Neuronal stem cell (in vitro differentiated cells): ENCODE results near the gene MAP2K7.

Experiments
- DNase-seq: peaks from one replicate; pipeline ENCODE4 v3.0.0-alpha.2; 2013; ENCODE audit warnings: low spot score
- H2AFZ ChIP-seq: one replicate; pipeline ENCODE4 v1.6.1; 2013; ENCODE audit warnings: mild to moderate bottlenecking, low read length, inconsistent platforms
- H2AK5ac ChIP-seq: 2 replicates; pipeline ENCODE4 v1.6.1; 2013; ENCODE audit warnings: low read depth, mild to moderate bottlenecking, inconsistent platforms, low read length, moderate library complexity, mixed read lengths
- H2BK120ac ChIP-seq: 2 replicates; pipeline ENCODE4 v1.6.1; 2013; ENCODE audit warnings: low read depth, mild to moderate bottlenecking, inconsistent platforms, low read length, moderate library complexity, mixed read lengths
- H2BK12ac ChIP-seq: one replicate; pipeline ENCODE4 v1.6.1; 2013; ENCODE audit warnings: low read length, inconsistent platforms
- H2BK15ac ChIP-seq: 2 replicates; pipeline ENCODE4 v1.6.1; 2013; ENCODE audit warnings: mild to moderate bottlenecking, low read length, inconsistent platforms, mixed read lengths
- H2BK5ac ChIP-seq: one replicate; pipeline ENCODE4 v1.6.1; 2013; ENCODE audit warnings: inconsistent platforms, mild to moderate bottlenecking, low read length, moderate library complexity
- H3K14ac ChIP-seq: one replicate; pipeline ENCODE4 v1.6.1; 2013; ENCODE audit warnings: low read length, inconsistent platforms
- H3K18ac ChIP-seq: 2 replicates; pipeline ENCODE4 v1.6.1; 2013; ENCODE audit warnings: low read length, inconsistent platforms
- H3K23ac ChIP-seq: 2 replicates; pipeline ENCODE4 v1.6.1; 2013; ENCODE audit warnings: low read depth, mild to moderate bottlenecking, mixed read lengths, low read length, inconsistent platforms; ENCODE audit not compliant: poor library complexity
- H3K27ac ChIP-seq: replicated peaks from 3 replicates; pipeline ENCODE4 v1.5.1; 2013; ENCODE audit warnings: low read length, inconsistent platforms
- H3K27me3 ChIP-seq, 3 experiments: 2 replicates each; pipeline ENCODE4 v1.6.1; 2013; ENCODE audit warnings: low read length in 3 of 3, mild to moderate bottlenecking in 2 of 3, inconsistent platforms in 1 of 3, low read depth in 1 of 3, mixed read lengths in 1 of 3, moderate library complexity in 1 of 3; ENCODE audit not compliant: control insufficient read depth in 3 of 3, insufficient read depth in 3 of 3
- H3K36me3 ChIP-seq, 2 donors: replicated peaks in 1 of 2; 2 replicates each; pipeline ENCODE4 v1.6.1; 2013; ENCODE audit warnings: low read length in 2 of 2; ENCODE audit not compliant: control insufficient read depth in 2 of 2, insufficient read depth in 2 of 2
- H3K4ac ChIP-seq: 2 replicates; pipeline ENCODE4 v1.6.1; 2013; ENCODE audit warnings: inconsistent platforms, mild to moderate bottlenecking, low read length, moderate library complexity
- H3K4me1 ChIP-seq, 2 donors: 1 replicate in 1 of 2; 2 replicates in 1 of 2; pipeline ENCODE4 v1.6.1; 2013; ENCODE audit warnings: low read length in 2 of 2, low read depth in 1 of 2; ENCODE audit not compliant: control insufficient read depth in 2 of 2, insufficient read depth in 1 of 2
- H3K4me2 ChIP-seq: one replicate; pipeline ENCODE4 v1.6.1; 2013; ENCODE audit warnings: mild to moderate bottlenecking, low read length, inconsistent platforms; ENCODE audit not compliant: insufficient read depth, poor library complexity, severe bottlenecking
- H3K4me3 ChIP-seq, 2 donors: 2 replicates each; pipeline ENCODE4 v1.5.1; 2013; ENCODE audit warnings: low read length in 2 of 2, mild to moderate bottlenecking in 2 of 2, inconsistent platforms in 1 of 2, moderate library complexity in 1 of 2
- H3K79me1 ChIP-seq: one replicate; pipeline ENCODE4 v1.6.1; 2013; ENCODE audit warnings: low read depth, mild to moderate bottlenecking, inconsistent platforms, low read length, moderate library complexity
- H3K9ac ChIP-seq: one replicate; pipeline ENCODE4 v1.6.1; 2013; ENCODE audit warnings: mild to moderate bottlenecking, low read depth, low read length, inconsistent platforms; ENCODE audit not compliant: poor library complexity
- H3K9me3 ChIP-seq, 2 donors: replicated peaks in 1 of 2; 2 replicates each; pipeline versions ENCODE3 to v1.6.1; 2013; ENCODE audit warnings: low read length in 2 of 2, mild to moderate bottlenecking in 2 of 2, inconsistent platforms in 1 of 2, low read depth in 1 of 2, mixed read lengths in 1 of 2, moderate library complexity in 1 of 2; ENCODE audit not compliant: control insufficient read depth in 2 of 2, insufficient read depth in 1 of 2
- H4K8ac ChIP-seq: one replicate; pipeline ENCODE4 v1.6.1; 2013; ENCODE audit warnings: low read depth, mild to moderate bottlenecking, inconsistent platforms, low read length, moderate library complexity
- H4K91ac ChIP-seq: one replicate; pipeline ENCODE4 v1.6.1; 2013; ENCODE audit warnings: low read length, low read depth, mild to moderate bottlenecking, inconsistent platforms; ENCODE audit not compliant: poor library complexity
- WGBS, 2 donors: extraction: QIAGEN DNeasy Blood & Tissue Kit; methylation state at CpG; one replicate each; pipeline ENCODE4 v1.1.7; 2013; ENCODE audit warnings: missing lambda C conversion rate in 2 of 2, mixed read lengths in 1 of 2; ENCODE audit not compliant: insufficient read length in 2 of 2, insufficient replicate concordance in 1 of 2; ENCODE audit errors: extremely low coverage in 2 of 2; 5-methylcytosine and 5-hydroxymethylcytosine counted together

The MAP2K7 gene

GRCh38 chr19:7868326-7868670 lies 35.4 kb upstream of the MAP2K7 start:
- no peak for DNase-seq
- Histone ChIP-seq H3K4me2 (peak overlapping the region; percentile 61), H2BK120ac (no peak overlapping the region), H2AFZ (no peak overlapping the region), H3K36me3 (peaks cover 2 to 24% of the 10 kb centered on the region in 2 donors), H3K4ac (no peak overlapping the region), H3K79me1 (no peaks in the 10 kb centered on the region), H3K9me3 (no peaks in the 10 kb centered on the region), H3K14ac (no peak overlapping the region), H4K8ac (no peak overlapping the region), H3K4me3 (no peak overlapping the region), H2BK15ac (no peak overlapping the region), H4K91ac (no peak overlapping the region), H3K4me1 (peaks cover 30 to 33% of the 10 kb centered on the region in 2 donors), H3K18ac (peak overlapping the region; percentile 88), H3K27ac (no peak overlapping the region), H3K9ac (no peak overlapping the region), H2BK12ac (no peak overlapping the region), H2AK5ac (no peak overlapping the region), H3K23ac (peak overlapping the region; percentile 22), H2BK5ac (peak overlapping the region; percentile 62), H3K27me3 (peaks cover 0 to 19% (median 3%) of the 10 kb centered on the region in 3 experiments)
- WGBS, 2 donors, result no CpG with 5 or more reads among the region's 21 CpGs

DNA sequence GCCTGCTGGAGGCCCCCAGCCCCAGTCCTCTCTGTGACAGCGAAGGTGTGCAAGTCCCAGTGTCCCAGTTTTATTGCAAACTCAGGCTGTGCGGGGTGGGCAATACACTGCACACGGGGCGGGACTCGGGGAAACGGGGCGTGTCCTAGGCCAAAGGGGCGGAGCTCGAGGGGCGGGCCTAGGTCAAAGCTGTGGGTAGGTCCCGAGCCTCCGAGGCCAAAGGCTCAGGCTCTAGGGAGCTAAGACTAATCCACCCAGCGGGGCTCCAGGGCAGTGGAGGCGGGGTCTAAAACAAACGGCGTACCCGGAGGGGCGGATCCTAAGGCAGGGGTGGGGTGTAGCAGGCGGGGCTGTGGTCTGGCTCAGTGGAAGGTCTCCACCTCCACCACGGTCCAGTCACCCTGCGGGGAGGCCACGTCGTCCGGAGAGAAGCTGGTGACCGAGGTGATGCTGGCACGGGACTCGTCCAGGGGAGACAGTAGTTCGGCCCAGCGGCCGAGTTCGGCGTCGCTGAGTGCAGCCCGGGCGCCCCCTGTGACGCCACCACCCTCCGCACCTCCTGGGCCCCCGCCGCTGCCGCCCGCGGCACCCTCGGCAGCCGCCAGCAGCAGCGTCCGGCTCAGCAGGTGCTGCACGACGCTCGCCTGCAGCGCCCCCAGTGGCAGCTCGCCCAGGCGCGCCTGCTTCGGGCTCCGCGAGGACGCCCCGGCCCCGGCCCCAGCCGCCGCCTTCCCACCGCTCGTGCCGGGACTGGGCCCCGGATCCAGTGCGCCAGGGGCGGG lies 34.8 kb upstream of the MAP2K7 start:
- no CpG with 5 or more reads among the region's 67 CpGs for WGBS, 2 donors
- Histone ChIP-seq H3K79me1 (peaks cover 3% of the 10 kb centered on the region), H3K27me3 (peaks cover 0 to 14% (median 0%) of the 10 kb centered on the region in 3 experiments), H3K27ac (peak overlapping the region; percentile 61), H3K4me1 (peaks cover 32 to 33% of the 10 kb centered on the region in 2 donors), H2BK120ac (no peak overlapping the region), H3K9me3 (no peaks in the 10 kb centered on the region), H2AFZ (no peak overlapping the region), H2BK12ac (no peak overlapping the region), H3K18ac (peak overlapping the region; percentile 88), H3K4me3 (peak overlapping the region in 1 of 2 donors; percentile 56), H2BK5ac (peak overlapping the region; percentile 62), H2BK15ac (peak overlapping the region; percentile 91), H3K4me2 (peak overlapping the region; percentile 61), H3K23ac (peak overlapping the region; percentile 85), H3K9ac (peak overlapping the region; percentile 82), H3K14ac (peak overlapping the region; percentile 49), H4K91ac (no peak overlapping the region), H3K36me3 (peaks cover 2 to 24% of the 10 kb centered on the region in 2 donors), H2AK5ac (peak overlapping the region; percentile 94), H3K4ac (no peak overlapping the region), H4K8ac (no peak overlapping the region)
- peak; percentile 86 for DNase-seq

DNA sequence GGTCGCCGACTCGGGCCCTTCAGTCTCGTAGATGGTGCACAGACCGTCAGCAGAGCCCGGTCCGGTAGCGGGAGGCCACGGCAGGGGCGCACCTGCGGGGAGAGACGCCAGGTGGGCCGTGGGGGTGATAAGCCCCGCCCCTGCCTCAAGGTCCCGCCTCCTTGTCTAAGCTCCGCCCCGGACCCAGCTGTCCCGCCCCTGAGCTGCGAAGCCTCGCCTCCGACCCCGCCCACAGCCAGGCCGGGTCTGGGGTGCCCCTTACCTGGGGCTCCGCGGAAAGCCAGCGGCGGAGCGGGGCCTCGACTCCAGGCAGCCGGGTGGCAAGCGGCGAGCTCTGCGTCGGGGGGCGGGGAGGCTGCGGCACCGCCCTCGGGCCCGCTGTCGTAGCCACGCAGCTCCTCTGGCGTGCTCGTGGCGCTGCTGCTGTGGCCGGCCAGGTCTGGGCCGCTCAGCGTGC lies 34.2 kb upstream of the MAP2K7 start:
- H3K14ac ChIP-seq, result peak overlapping the region; percentile 94
- H2BK15ac ChIP-seq, result peak overlapping the region; percentile 26
- peak overlapping the region; percentile 24 for H3K27ac ChIP-seq
- no CpG with 5 or more reads among the region's 47 CpGs for WGBS, 2 donors
- no peak for DNase-seq
- H3K36me3 ChIP-seq, result peaks cover 2 to 24% of the 10 kb centered on the region in 2 donors
- peaks cover 3% of the 10 kb centered on the region for H3K79me1 ChIP-seq
- no peak overlapping the region for H4K8ac ChIP-seq
- H3K4me2 ChIP-seq, result peak overlapping the region; percentile 61
- H2BK12ac ChIP-seq, result no peak overlapping the region
- H3K9me3 ChIP-seq, result no peaks in the 10 kb centered on the region
- no peak overlapping the region for H4K91ac ChIP-seq
- H3K4me1 ChIP-seq, result peaks cover 32 to 33% of the 10 kb centered on the region in 2 donors
- peak overlapping the region in 1 of 2 donors; percentile 56 for H3K4me3 ChIP-seq
- peaks cover 0 to 9% (median 0%) of the 10 kb centered on the region in 3 experiments for H3K27me3 ChIP-seq
- peak overlapping the region; percentile 30 for H3K9ac ChIP-seq
- H2AK5ac ChIP-seq, result peak overlapping the region; percentile 94
- no peak overlapping the region for H2AFZ ChIP-seq
- peak overlapping the region; percentile 85 for H3K23ac ChIP-seq
- no peak overlapping the region for H3K4ac ChIP-seq
- H3K18ac ChIP-seq, result peak overlapping the region; percentile 96
- H2BK120ac ChIP-seq, result no peak overlapping the region
- peak overlapping the region; percentile 36 for H2BK5ac ChIP-seq

GRCh38 chr19:7869910-7870511 lies 33.7 kb upstream of the MAP2K7 start:
- peak overlapping the region; percentile 26 for H2BK15ac ChIP-seq
- peak overlapping the region; percentile 85 for H3K23ac ChIP-seq
- peaks cover 2 to 24% of the 10 kb centered on the region in 2 donors for H3K36me3 ChIP-seq
- H3K27ac ChIP-seq, result peak overlapping the region; percentile 24
- H3K27me3 ChIP-seq, result peaks cover 0 to 4% (median 0%) of the 10 kb centered on the region in 3 experiments
- H4K91ac ChIP-seq, result no peak overlapping the region
- H3K4me3 ChIP-seq, result peak overlapping the region in 1 of 2 donors; percentile 25
- peak overlapping the region; percentile 36 for H2BK5ac ChIP-seq
- peaks cover 3% of the 10 kb centered on the region for H3K79me1 ChIP-seq
- H2AK5ac ChIP-seq, result peak overlapping the region; percentile 94
- no CpG with 5 or more reads among the region's 30 CpGs for WGBS, 2 donors
- H3K18ac ChIP-seq, result peak overlapping the region; percentile 96
- H3K4ac ChIP-seq, result no peak overlapping the region
- H4K8ac ChIP-seq, result no peak overlapping the region
- DNase-seq, result peak; percentile 81
- peak overlapping the region; percentile 94 for H3K14ac ChIP-seq
- H3K9me3 ChIP-seq, result no peaks in the 10 kb centered on the region
- peak overlapping the region; percentile 56 for H3K4me2 ChIP-seq
- H2AFZ ChIP-seq, result no peak overlapping the region
- no peak overlapping the region for H2BK12ac ChIP-seq
- no peak overlapping the region for H3K9ac ChIP-seq
- H2BK120ac ChIP-seq, result no peak overlapping the region
- H3K4me1 ChIP-seq, result peaks cover 34 to 37% of the 10 kb centered on the region in 2 donors
